ENCODE measurements around the gene KDM4B.

- TF ChIP-seq CTCF (IDR thresholded peaks at IDR 0.05), result no peak
- TF ChIP-seq POLR2A (IDR thresholded peaks at IDR 0.05), result no peak
- TF ChIP-seq EP300 (IDR thresholded peaks at IDR 0.05), result no peak
These were observed 35.4 kb upstream of the KDM4B start for GRCh38 chr19:4933528-4933927.

All from gastroesophageal sphincter (tissue), 3 donors.